ENCODE measurements around the gene NDUFA13.
"Not testable (repeated sequence)": the region's sequence is repeated elsewhere in the genome, so short reads cannot be mapped to it uniquely, and the experiment has no call there.

NDUFA13 gene

GRCh38 chr19:19515642-19516519, at the start of gene NDUFA13:
Gene NDUFA13, plus strand, starts transcription at chr19:19516225. Its CDS starts 14 bp downstream, at chr19:19516239.
- DNase-seq: peak; percentile 88

GRCh38 chr19:19468424-19469050, 47.5 kb upstream of the NDUFA13 start:
- DNase-seq: no peak

GRCh38 chr19:19470579-19470978, 45.4 kb upstream of the NDUFA13 start:
- no peak for DNase-seq

- DNase-seq: no peak
These were observed 44.3 kb upstream of the NDUFA13 start for GRCh38 chr19:19471682-19472081.

GRCh38 chr19:19472106-19472505, 43.9 kb upstream of the NDUFA13 start:
- DNase-seq: not testable (repeated sequence)

- DNase-seq: no peak
These were observed 40.8 kb upstream of the NDUFA13 start for GRCh38 chr19:19475015-19475765.

GRCh38 chr19:19475849-19476828, 39.9 kb upstream of the NDUFA13 start:
- DNase-seq: no peak

- no peak for DNase-seq
These were observed 38.2 kb upstream of the NDUFA13 start for GRCh38 chr19:19477705-19478383.

GRCh38 chr19:19480688-19481087, 35.3 kb upstream of the NDUFA13 start:
- no peak for DNase-seq

- DNase-seq: no peak
These were observed 33.0 kb upstream of the NDUFA13 start for GRCh38 chr19:19482809-19483596.

GRCh38 chr19:19485161-19485997, 30.6 kb upstream of the NDUFA13 start:
- no peak for DNase-seq

- no peak for DNase-seq
These were observed 30.1 kb upstream of the NDUFA13 start for GRCh38 chr19:19485998-19486290.

- DNase-seq: no peak
These were observed 29.5 kb upstream of the NDUFA13 start for GRCh38 chr19:19486343-19487076.

- no peak for DNase-seq
These were observed 28.7 kb upstream of the NDUFA13 start for GRCh38 chr19:19487077-19487949.

GRCh38 chr19:19487950-19488874, 27.8 kb upstream of the NDUFA13 start:
- no peak for DNase-seq

GRCh38 chr19:19488875-19489690, 26.9 kb upstream of the NDUFA13 start:
- peak; percentile 20 for DNase-seq

Measured in NCI-H774 (cell line).